HG03097 (cell line): ENCODE results near the gene MST1.

Source experiments
- ATAC-seq: cut with Tn5 transposase; IDR thresholded peaks from one replicate; pipeline ENCODE4 v1.9.1; 2021; ENCODE audit not compliant: unreplicated experiment, low FRiP score

The MST1 gene

DNA sequence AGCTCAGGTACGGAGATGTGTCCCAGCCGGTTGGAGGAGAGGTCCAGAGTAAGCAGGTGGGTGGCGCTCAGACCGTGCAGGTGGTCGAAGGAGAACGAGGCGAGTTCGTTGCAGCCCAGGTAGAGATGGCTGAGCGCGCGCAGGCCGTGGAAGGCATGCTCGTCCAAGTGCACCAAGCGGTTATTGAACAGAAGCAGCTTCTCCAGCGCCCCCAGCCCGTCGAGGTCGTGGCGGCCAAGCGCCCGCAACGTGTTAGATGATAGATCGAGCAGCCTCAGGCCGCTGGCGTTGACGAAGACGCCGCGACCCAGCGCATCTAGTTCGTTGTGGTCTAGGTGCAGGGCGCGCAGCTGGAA, 29.6 kb upstream of the MST1 start:
- no peak for ATAC-seq

DNA sequence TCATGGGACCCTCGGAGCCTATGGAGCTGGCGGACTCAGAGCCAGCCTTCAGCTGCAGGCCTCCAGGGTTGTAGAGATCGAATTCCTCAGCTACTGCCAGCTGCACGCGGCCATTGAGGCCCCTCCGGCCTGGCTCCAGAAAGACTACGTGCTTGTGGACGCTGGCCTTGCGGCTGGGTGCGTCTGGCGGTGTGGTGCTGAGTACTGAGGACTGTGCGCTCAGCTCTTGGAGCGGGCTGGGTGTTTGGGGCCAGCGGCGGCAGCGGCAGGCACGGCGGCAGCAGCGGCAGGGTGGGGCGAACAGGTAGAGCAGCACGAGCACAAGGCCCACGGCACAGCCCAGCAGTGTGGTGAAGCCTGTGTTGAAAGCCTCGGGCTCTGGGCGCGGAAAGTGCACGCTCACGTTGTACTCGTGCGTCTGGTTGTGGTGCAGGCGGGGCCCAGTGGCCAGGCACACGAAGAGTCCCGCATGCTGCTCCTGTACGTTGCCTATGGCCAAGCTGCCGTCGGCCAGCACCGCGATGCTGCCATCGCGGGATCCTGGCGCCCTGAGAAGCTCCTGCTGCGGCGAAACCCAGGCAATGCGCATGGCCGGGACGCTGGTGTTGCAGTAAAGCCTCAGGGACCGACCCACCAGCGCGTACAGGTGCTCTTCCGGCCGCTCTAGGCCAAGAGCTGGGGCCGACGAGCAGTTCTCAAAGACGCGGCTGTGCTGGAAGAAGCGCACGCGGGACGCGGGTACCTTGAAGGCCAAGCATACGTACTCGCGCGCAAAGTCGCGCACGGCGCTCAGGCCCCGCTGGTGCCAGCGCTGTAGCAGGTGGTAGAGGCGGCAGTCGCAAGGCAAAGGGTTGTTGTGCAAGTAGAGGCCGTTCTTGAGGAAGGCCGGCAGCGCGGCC, 28.9 kb upstream of the MST1 start:
- ATAC-seq = no peak

DNA sequence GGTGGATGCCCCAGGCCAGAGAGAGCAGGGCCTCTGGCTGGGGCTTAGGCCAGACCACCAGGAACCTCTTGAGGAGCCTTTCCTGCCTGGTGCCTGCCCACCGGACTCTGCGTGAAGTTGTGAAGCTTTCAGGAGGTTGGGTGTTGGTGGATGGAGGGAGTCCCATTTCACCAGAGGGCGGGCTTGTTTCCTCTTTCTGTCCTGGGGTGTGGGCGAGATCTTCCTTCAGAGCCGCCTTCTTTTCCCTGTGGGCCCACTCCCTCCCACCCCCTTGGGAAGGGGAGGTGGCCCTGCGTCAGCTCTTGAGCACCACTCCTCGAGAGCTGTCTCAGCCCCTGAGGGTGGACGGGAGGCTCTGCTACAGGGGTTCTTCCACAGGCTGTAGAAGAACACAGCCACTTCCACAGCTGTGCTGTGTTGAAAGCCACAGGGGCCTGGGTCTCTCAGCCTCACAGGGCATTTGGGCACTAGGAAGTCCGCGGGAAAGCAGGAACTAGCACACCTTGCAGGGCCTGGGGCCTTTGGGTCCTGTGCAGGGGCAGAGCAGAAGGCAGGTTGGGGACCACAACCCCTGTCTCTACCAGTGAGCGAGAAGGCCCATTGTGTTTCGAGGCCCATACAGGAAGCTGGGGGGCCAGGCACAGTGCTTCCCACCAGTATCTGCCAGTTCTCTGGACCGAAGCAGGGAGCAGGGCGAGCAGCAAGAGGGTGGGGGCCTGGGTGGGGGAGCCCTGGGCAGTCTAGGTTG, 28.1 kb upstream of the MST1 start:
- ATAC-seq = no peak

DNA sequence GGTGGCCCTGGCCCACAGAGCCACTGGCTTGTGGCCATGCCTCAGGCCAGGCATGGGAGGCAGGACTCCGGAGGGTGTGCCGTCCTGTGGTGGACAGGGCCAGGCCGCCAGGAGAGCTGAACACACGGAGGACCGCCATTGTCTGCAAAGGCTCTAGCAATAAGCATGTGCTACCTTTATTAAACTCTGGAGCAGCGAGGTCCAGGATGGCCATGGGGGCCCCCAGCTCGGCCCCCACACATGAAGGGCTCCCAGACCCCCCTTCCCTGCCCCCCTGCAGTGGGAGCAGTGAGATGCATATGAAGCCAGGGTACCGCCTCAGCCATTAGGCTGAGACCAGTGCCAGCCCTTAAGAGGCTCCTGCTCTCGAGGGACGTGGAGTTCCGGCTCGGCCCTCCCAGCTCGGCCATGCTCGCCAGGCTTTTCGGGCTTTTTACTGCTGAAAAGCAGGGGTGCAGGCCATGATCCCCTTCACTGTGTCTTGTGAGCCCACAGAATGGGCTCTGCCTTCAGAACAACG, 27.5 kb upstream of the MST1 start:
- no peak for ATAC-seq

DNA sequence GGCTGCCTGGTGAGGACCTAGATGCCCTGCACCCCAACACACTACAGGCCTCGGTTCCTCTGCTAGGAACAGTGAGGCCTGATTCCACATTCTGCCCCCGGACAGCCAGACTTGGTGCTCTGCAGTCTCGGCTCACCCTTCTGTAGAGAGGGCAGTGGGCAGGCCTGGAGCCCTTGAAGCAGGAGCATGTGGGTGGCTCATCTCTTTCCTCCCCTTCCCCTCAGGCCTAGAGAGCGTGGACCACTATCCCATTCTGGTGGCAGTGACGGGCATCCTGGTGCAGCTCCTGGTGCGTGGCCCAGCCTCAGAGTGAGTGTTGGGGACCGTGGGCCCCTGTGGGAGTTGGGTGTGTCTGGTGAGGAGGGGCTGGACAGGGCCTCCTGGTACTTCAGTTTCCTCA, 26.9 kb upstream of the MST1 start:
- ATAC-seq = no peak

DNA sequence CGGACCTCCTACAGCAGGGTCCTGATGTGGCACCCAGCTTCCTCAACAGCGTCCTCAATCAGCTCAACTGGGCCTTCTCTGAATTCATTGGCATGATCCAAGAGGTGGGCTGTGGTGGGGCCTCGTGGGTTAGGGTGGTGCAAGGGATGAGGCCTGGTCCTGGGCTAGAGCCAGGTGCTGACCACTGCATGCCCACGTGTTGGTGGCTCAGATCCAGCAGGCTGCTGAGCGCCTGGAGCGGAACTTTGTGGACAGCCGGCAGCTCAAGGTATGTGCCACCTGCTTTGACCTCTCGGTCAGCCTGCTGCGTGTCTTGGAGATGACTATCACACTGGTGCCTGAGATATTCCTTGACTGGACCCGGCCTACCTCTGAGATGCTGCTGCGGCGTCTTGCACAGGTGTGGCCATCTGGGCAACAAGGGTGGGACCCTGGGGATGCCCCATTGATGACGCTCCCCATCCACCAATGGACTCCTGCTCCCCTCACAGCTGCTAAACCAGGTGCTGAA, 26.4 kb upstream of the MST1 start:
- no peak for ATAC-seq

DNA sequence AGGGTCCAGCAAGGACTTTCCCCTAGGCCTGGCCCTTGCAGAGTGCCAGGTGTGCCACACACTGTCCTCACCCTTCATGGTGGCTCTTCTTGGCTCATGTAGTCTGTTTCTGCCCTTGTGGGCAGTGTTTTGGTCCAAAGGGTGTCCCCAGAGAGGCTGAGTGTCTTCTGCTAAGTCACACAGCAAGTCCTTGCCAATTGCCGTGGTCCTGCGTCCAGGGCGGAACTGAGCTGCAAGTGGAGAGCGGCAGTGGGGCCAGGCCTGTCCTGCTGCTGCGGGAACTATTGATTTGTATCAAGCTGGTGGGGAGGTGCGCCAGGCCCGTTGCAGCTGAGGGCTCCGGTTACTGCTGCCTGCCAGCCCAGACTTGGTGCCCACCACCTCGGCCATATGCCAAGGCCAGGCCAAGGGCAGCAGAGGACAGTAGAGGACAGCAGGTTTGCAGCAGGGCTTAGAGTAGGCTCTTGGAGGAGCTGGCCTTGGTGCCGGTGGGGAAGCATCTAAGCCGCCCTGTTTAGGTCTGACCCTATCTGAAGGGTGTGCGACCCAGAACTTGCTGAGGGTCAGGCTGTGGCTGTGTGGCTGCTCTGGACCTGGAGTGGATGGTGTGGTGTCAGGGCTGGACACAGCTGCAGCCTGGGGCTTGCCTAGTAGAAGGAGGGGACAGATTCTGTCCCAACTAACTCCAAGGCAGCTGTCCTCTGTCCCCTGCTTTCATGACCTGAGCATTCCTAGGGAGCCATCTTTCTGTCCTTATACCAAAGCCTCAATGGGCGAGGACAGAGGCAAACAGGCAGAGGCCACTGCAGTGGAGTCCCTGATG, 25.7 kb upstream of the MST1 start:
- ATAC-seq = no peak

DNA sequence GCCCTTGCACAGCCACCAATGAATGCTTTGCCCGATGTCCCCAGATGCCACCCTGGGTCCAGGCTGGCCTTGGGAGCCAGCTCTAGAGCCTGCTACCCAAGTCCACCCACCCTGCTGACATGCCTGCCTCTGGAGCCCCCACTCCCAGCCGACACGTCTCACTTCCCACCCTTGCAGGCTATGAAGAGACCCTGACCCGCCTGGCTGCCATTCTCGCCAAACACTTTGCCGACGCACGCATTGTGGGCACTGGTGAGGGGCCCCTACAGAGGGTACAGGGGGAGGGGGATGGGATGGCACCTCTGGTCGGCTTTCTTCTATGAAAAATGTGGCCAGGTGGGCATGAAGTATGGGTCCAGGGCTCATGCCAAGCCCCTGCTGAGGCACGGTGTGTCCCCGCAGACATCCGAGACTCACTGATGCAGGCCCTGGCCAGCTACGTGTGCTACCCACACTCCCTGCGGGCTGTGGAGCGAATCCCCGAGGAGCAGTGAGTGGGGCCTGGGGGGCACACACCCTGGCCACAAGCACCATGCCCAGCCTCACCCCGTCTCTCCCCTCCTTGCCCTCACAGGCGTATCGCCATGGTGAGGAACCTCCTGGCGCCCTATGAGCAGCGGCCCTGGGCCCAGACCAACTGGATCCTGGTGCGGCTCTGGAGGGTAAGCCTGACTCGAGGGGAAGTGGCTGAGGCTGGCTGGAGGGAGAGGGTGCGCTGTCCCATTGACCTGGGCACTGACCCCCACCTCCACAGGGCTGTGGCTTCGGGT, 24.2 kb upstream of the MST1 start:
- ATAC-seq = no peak

DNA sequence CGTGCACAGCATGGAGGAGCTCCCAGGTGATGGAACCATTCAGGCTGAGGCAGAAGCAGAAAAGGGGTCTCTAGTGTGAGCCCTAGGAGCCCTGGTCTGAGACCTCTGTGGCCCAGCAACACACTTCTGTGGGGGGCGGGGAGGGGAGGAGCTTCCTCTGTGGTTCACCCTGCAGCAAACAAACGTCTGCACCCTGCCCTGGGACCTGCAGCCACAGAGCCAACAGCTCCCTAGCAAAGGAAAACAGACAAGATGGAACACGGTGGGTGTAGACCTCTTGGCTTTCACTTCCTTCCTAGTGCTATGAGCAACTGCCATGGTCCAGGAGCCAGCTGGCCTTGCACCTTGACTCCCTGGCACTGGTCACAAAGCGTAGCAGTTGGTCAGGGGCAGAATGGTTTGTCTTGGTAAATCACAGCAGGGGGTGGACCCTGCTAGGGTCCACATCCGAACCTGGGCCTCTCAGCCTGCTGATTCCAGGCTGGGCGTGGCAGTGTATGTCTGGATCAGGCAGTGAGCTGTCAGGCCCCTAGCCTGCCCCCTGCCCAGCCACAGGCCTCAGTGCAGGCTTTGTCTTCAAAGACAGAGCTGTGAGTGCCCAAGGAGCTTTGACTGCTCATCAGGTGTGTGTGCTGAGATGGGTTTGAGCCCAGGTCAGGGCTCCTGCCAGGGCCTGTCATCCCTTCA, 23.5 kb upstream of the MST1 start:
- ATAC-seq = no peak

DNA sequence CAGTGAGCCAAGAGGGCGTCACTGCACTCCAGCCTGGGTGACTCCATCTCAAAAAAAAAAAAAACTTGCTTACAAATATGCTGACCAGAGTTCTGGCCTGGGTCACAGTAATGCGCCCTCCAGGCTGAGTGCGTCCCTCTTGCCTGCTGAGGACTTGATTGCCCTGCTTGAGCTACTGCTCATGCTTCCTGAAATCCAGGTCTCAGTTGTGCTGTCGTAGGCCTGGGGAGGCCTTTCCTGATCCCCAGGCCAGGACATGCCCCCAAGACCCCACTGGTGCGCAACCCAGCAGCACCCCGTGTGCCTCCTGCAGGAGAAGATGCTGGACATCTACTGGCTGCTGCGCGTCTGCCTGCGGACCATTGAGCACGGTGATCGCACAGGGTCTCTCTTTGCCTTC, 22.9 kb upstream of the MST1 start:
- no peak for ATAC-seq

DNA sequence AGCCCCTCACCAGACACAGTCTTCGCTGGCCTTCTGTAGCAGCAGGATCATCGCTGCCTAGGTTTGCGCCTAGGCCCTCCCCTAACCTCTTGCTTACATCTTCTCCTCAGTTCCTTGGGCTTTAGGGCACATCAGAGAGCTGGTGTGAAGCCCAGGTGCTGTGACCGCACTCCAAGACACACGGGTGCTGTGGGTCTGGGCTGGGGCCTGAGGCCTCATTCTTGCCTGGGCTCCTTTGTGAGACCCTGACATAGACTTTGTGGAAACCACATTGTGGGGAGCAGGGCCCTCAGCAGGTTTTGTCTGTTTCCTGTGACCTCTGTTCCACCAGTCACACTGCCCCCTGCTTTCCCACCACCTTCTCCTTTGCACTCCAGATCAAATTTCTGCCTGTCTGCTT, 22.2 kb upstream of the MST1 start:
- ATAC-seq = no peak

DNA sequence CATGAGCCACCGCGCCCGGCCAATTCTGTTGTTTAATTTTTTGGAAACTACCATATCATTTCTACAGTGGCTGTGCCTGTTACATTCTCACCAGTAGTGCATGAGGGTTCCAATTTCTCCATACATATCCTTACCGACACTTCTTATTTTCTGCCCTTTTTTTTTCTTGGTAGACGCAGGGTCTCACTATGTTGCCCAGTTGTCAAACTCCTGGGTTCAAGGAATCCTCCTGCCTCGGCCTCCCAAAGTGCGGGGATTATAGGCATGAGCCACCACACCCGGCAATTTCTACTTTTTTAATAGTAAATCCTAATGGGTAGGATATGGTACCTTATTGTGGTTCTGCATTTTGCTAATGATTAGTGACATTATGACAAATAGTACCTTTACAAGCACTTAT, 20.6 kb upstream of the MST1 start:
- ATAC-seq = no peak

DNA sequence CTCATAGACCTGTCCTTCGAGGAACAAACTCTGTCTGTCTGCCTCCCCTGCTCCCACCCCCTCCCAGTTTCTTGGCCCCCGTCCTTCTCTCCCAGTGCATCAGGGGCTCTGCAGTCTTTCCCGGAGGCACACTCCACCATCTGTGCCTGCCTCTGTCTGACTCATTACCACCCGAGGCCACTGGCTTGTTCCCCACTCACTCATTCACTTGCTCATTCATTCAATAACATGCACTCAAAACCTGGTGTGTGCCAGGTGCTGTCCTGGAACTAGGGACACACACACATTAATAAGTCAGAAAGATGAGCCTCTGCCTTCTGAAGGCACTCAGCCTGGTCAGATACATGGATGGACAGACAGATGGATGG, 17.8 kb upstream of the MST1 start:
- no peak for ATAC-seq

DNA sequence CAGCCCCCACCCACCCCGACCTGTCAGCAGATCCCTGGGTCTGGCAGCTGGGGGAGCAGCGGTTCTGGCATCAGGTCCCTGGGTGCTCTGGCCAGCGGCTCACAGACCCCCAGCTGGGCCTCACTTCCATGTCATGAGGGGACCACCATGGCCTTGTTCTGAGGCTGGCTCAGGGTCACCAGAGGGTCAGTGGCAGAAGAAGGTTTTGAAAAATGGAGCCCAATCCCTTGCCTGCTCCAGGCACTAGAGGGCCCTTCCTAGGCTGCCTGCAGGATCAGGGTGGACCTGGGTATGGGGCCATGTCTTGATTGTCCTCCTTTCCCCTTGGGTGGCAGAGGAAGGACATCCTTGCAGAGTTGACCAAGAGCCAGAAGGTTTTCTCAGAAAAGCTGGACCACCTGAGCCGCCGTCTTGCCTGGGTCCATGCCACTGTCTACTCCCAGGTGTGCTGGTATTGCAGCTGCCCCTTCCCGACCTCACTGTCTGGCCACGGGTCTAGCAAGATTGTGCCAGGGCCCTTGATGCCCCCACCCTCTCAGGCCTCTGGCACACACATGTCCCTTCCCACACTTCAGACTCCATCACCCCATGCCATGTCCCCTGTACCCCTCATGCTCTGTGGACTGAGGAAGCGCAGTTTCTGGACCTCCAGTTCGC, 17.3 kb upstream of the MST1 start:
- no peak for ATAC-seq

DNA sequence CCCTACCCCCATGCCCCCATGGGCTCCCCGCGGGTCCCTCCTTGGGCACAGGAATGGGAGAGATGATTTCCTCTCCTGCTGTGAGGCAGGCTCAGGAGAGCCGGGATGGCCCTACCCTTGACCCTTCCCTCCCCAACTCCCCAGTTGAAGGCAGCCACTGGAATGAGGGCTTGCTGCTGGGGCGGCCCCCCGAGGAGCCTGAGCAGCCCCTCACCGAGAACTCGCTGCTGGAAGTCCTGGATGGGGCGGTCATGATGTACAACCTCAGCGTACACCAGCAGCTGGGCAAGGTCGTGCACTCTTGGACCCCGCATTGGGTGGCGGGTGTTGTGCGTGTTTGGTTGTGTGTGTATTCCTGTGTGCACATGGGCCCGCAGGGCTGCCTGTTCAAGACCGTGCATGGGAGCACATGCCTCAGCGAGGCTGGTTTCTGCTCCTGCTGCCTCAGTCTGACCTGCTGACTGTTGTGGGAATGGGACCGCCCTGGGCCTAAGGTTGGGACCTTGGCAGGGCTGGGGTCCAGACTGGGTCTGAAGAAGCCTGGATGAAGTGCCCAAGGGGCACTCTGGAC, 16.2 kb upstream of the MST1 start:
- no peak for ATAC-seq

DNA sequence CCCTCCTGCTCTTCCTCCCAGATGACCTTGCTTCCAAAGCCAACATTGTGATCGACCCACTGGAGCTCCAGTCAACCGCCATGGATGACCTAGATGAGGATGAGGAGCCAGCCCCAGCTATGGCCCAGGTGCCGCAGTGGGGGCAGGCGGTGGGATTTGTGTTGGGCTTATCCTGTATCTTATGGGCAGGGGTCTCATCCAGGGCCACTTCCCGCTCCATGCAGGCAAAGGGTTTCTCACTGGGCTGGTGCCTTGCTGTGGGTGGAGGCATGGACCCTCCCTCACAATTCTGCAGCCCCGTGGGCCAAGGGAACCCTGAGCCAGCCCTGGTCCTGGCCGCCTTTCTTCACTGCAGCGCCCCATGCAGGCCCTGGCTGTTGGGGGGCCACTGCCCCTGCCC, 15.4 kb upstream of the MST1 start:
- no peak for ATAC-seq

DNA sequence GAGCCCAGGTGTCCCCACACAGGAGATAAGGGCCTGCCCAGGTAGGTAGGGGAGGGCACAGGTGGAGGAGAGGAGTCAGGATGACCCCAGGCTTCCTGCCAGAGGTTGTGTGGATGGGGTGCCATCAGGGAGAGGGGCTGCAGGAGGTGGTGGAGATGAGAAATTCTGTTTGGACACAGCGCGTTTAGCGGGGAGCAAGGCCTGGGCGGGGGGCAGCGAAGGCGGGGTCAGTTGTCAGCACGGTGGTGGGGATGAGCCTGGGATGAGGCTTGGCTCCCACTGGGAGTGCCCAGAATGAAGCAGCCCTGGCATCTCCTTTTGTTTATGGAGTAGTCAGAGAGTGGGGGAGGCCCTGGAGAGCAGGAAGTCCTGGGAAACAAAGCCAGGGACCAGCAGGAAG, 14.7 kb upstream of the MST1 start:
- no peak for ATAC-seq

DNA sequence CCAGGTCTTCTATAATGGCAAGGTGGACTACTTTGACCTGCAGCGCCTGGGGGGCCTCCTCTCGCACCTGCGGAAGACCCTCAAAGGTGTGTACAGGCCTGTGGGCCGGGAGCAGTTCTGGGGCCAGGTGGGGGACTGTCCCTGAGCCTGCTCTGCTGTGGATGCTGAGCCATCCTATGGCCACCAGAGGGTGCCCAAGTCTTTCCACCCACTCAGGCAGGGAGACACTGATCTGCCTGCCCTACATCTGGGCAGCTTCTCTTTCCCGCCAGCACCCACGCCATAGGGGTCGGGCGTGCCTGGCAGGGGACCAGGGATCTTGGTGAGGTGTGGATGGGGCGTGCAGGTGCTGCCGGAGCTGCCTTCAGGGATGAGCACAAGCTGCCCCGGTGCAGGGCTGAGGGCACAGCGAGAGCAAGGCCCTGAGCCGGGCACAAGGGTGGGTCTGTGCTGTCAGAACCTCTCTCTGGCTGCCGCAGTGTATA, 14.2 kb upstream of the MST1 start:
- ATAC-seq = no peak

DNA sequence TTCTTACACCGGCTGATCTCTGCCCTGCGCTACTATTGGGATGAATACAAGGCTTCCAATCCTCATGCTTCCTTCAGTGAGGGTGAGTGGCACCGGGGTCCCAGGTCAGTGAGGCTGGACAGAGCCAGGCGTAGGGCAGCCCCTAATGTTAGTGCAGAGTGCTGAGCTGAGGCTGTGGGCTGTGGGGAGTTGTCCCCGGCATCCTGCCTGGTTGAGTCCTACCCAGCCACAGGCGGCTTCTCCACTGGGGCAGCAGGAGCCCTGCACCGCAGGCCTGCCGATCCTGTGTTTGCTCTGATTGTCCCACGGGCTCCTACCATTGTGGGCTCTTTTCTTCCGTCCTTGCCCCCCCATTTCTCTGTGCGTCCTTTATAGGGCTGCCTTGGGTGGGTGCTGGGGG, 13.4 kb upstream of the MST1 start:
- ATAC-seq = no peak
